Panc1 (cell line): Measurements from ENCODE around the gene LUZP2.

Source experiments
- POLR2AphosphoS5 ChIP-seq: IDR thresholded peaks from 2 replicates; pipeline ENCODE4 v1.6.1; 2012; ENCODE audit warnings: mild to moderate bottlenecking, low read depth, low read length, moderate library complexity
- TF ChIP-seq, protein P1 (sequence below), 2 experiments: IDR thresholded peaks; 2 replicates each; pipeline ENCODE4 v1.6.1; 2011 to 2012; ENCODE audit warnings: low read depth in 2 of 2, control low read depth in 1 of 2, low read length in 1 of 2, mild to moderate bottlenecking in 1 of 2, moderate library complexity in 1 of 2; ENCODE audit not compliant: insufficient read depth in 1 of 2
- TF ChIP-seq, protein P2 (sequence below): fragments of 450-650 bp; IDR thresholded peaks from 2 replicates; pipeline ENCODE4 v1.5.1; 2017; ENCODE audit warnings: mild to moderate bottlenecking

DNA sequence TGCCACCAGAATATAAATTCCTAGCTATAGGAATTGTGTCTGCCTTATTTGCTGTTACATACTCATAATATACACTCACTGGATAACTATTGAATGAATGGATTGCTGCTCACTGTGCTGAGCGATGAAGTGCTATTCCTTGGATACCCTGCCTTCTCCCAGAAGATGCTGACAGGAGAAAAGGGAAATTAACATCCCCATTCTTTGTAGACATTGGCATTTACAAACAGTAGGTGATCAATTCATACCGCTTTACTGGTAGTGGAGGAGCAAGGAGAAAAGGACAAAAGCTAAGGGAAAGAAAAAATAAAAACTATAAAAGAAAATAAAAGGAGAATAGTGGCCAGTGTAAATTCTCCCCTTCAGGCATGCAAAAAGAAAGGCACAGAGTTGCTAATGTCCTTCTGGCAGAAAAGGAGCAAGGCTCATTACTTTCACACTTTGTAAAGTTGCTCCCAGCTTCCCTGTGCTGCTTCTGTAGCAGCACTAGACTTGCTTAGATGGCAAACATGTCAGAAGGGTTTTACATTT lies 183.0 kb downstream of the LUZP2 start:
- TF ChIP-seq, protein P1, sequence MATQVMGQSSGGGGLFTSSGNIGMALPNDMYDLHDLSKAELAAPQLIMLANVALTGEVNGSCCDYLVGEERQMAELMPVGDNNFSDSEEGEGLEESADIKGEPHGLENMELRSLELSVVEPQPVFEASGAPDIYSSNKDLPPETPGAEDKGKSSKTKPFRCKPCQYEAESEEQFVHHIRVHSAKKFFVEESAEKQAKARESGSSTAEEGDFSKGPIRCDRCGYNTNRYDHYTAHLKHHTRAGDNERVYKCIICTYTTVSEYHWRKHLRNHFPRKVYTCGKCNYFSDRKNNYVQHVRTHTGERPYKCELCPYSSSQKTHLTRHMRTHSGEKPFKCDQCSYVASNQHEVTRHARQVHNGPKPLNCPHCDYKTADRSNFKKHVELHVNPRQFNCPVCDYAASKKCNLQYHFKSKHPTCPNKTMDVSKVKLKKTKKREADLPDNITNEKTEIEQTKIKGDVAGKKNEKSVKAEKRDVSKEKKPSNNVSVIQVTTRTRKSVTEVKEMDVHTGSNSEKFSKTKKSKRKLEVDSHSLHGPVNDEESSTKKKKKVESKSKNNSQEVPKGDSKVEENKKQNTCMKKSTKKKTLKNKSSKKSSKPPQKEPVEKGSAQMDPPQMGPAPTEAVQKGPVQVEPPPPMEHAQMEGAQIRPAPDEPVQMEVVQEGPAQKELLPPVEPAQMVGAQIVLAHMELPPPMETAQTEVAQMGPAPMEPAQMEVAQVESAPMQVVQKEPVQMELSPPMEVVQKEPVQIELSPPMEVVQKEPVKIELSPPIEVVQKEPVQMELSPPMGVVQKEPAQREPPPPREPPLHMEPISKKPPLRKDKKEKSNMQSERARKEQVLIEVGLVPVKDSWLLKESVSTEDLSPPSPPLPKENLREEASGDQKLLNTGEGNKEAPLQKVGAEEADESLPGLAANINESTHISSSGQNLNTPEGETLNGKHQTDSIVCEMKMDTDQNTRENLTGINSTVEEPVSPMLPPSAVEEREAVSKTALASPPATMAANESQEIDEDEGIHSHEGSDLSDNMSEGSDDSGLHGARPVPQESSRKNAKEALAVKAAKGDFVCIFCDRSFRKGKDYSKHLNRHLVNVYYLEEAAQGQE (IDR thresholded peaks at IDR 0.05; ENCODE audit: insufficient read depth in 1 of 2, low read depth in 2 of 2, low read length in 1 of 2), result no peak
- TF ChIP-seq POLR2AphosphoS5, result no peak
- TF ChIP-seq, protein P2, sequence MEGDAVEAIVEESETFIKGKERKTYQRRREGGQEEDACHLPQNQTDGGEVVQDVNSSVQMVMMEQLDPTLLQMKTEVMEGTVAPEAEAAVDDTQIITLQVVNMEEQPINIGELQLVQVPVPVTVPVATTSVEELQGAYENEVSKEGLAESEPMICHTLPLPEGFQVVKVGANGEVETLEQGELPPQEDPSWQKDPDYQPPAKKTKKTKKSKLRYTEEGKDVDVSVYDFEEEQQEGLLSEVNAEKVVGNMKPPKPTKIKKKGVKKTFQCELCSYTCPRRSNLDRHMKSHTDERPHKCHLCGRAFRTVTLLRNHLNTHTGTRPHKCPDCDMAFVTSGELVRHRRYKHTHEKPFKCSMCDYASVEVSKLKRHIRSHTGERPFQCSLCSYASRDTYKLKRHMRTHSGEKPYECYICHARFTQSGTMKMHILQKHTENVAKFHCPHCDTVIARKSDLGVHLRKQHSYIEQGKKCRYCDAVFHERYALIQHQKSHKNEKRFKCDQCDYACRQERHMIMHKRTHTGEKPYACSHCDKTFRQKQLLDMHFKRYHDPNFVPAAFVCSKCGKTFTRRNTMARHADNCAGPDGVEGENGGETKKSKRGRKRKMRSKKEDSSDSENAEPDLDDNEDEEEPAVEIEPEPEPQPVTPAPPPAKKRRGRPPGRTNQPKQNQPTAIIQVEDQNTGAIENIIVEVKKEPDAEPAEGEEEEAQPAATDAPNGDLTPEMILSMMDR, result no peak
